ENCODE data around the gene HSPA1B.

DNA sequence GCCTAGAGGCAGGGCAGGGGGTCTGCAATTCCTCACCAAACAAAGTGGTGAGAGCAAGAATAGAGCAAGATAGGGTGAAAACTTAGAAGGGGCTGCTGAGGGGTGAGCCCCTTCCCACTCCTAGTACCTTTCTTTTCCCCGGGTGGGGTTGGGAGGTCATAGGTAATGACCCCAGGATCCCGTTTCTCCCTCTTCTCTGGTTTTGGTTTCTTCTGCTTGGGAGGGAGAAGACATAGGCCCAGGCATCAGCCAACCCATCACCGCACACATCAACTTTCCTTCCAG is 35.5 kb upstream of the HSPA1B start:
- TF ChIP-seq CEBPB (IDR thresholded peaks at IDR 0.05) (no peak), EP300 (IDR thresholded peaks at IDR 0.05; ENCODE audit: borderline replicate concordance) (no peak), EGR1 (IDR thresholded peaks at IDR 0.05) (no peak), YY1 (IDR thresholded peaks at IDR 0.05; ENCODE audit: low read depth) (no peak), USF1 (IDR thresholded peaks at IDR 0.05) (no peak), FOXM1 (IDR thresholded peaks at IDR 0.05; ENCODE audit: borderline replicate concordance, low read depth) (no peak), NFIC (IDR thresholded peaks at IDR 0.05) (no peak), TAF1 (IDR thresholded peaks at IDR 0.05; ENCODE audit: low read depth) (no peak)
- TF ChIP-seq, protein P1, sequence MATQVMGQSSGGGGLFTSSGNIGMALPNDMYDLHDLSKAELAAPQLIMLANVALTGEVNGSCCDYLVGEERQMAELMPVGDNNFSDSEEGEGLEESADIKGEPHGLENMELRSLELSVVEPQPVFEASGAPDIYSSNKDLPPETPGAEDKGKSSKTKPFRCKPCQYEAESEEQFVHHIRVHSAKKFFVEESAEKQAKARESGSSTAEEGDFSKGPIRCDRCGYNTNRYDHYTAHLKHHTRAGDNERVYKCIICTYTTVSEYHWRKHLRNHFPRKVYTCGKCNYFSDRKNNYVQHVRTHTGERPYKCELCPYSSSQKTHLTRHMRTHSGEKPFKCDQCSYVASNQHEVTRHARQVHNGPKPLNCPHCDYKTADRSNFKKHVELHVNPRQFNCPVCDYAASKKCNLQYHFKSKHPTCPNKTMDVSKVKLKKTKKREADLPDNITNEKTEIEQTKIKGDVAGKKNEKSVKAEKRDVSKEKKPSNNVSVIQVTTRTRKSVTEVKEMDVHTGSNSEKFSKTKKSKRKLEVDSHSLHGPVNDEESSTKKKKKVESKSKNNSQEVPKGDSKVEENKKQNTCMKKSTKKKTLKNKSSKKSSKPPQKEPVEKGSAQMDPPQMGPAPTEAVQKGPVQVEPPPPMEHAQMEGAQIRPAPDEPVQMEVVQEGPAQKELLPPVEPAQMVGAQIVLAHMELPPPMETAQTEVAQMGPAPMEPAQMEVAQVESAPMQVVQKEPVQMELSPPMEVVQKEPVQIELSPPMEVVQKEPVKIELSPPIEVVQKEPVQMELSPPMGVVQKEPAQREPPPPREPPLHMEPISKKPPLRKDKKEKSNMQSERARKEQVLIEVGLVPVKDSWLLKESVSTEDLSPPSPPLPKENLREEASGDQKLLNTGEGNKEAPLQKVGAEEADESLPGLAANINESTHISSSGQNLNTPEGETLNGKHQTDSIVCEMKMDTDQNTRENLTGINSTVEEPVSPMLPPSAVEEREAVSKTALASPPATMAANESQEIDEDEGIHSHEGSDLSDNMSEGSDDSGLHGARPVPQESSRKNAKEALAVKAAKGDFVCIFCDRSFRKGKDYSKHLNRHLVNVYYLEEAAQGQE (IDR thresholded peaks at IDR 0.05; ENCODE audit: low read depth), result no peak
- TF ChIP-seq, protein P2, sequence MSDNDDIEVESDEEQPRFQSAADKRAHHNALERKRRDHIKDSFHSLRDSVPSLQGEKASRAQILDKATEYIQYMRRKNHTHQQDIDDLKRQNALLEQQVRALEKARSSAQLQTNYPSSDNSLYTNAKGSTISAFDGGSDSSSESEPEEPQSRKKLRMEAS (IDR thresholded peaks at IDR 0.05), result no peak

Data from Ishikawa (cell line).